COR-L47 (cell line): ENCODE data around the gene CCL14.
"Not testable (repeated sequence)": the region's sequence is repeated elsewhere in the genome, so short reads cannot be mapped to it uniquely, and the experiment has no call there.

ENCODE experiments used
- DNase-seq: peaks from one replicate; lab custom pipeline; 2025; lab: John Stamatoyannopoulos, UW

The CCL14 gene

GRCh38 chr17:35942588-35943186 lies 43.8 kb downstream of the CCL14 start:
- no peak for DNase-seq

- DNase-seq = not testable (repeated sequence)
Observed at GRCh38 chr17:35938492-35938891, 48.0 kb downstream of the CCL14 start.

DNA sequence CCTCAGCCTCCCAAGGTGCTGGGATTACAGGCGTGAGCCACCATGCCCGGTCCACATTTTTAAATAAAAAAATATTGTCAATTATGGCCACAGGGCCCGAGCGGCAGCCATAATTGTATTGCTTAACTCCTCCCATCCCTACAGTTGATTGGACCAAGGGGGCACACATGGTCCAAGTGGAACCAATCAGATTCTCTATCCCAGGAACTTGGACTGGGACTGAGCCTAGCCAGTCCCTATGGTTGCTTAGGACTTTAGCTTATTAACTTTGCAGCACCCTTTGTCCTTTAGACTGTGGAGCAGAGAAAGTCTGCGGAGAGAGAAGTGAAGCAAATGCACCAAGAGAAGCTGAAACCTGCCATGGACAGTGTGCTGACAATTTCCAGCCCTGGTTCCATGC lies 50.5 kb downstream of the CCL14 start:
- DNase-seq = no peak

- no peak for DNase-seq
Observed at GRCh38 chr17:35934760-35935159, 51.8 kb downstream of the CCL14 start.
